ENCODE results near the gene KRT85. TPM values are rescaled to one million over a fixed set of nuclear protein-coding genes. Genes with fewer than 3 reads are reported as not detected.

The KRT85 gene
- total and polyA plus RNA-seq, 2 donors (not counting 1 experiment from before 2014, with no cell fraction given) = not detected

GRCh38 chr12:52385226-52385702 lies 18.0 kb upstream of the KRT85 start, which contains the start of gene KRT84:
Gene KRT84, minus strand, starts transcription at chr12:52385652. Its CDS starts 67 bp downstream, at chr12:52385585.
- Histone ChIP-seq H3K9ac (ENCODE audit: low read length) (no peak within 1 kb of the TSS), H3K4me3 (ENCODE audit: control extremely low read depth in 1 of 5, extremely low read depth in 1 of 5, insufficient read depth in 1 of 5, low read depth in 2 of 5, low read length in 4 of 5) (no peak within 1 kb of the TSS), H3K27ac (ENCODE audit: low read length in 2 of 2) (no peak within 1 kb of the TSS), H3K9me3 (ENCODE audit: control extremely low read depth in 1 of 3, control insufficient read depth in 2 of 3, insufficient read depth in 1 of 3, low read length in 2 of 3) (no peaks in the 10 kb centered on the region), H3K36me3 (replicated peaks in 1 of 2; ENCODE audit: control extremely low read depth in 1 of 2, control insufficient read depth in 1 of 2, extremely low read depth in 1 of 2, insufficient read depth in 2 of 2, low read length in 1 of 2) (no peaks in the 10 kb centered on the region), H3K79me2 (ENCODE audit: control insufficient read depth, insufficient read depth, low read length) (no peaks in the 10 kb centered on the region), H2AFZ (ENCODE audit: insufficient read depth, low read depth, low read length, poor library complexity, severe bottlenecking) (no peak within 1 kb of the TSS), H4K20me1 (ENCODE audit: control insufficient read depth, insufficient read depth, low read length, poor library complexity, severe bottlenecking) (no peaks in the 10 kb centered on the region), H3K27me3 (replicated peaks in 1 of 4; ENCODE audit: control extremely low read depth in 1 of 4, control insufficient read depth in 3 of 4, insufficient read depth in 4 of 4, low read length in 3 of 4) (peaks cover 0 to 12% (median 0%) of the 10 kb centered on the region in 4 experiments), H3K4me1 (ENCODE audit: control insufficient read depth in 2 of 2, insufficient read depth in 2 of 2, low read length in 2 of 2) (peaks cover 0 to 4% of the 10 kb centered on the region in 2 donors), H3K4me2 (replicated peaks; ENCODE audit: low read depth, low read length, poor library complexity, severe bottlenecking) (no peak within 1 kb of the TSS)
- intact Hi-C loops (cut with micrococcal nuclease) = no loop called here
- H3K4me3 Mint-ChIP-seq = no peak within 1 kb of the TSS
- no peaks in the 10 kb centered on the region for H3K9me3 Mint-ChIP-seq (ENCODE audit: insufficient read depth)
- POLR2A ChIA-PET = no interaction called here
- peaks cover 15% of the 10 kb centered on the region for H3K27me3 Mint-ChIP-seq
- CTCF ChIA-PET = no interaction called here
- H3K4me1 Mint-ChIP-seq = peaks cover 5% of the 10 kb centered on the region
- ATAC-seq (ENCODE audit: low read depth) = no peak
- WGBS (ENCODE audit: insufficient coverage) = 96% methylated on average over 11 of the region's 11 CpGs
- DNase-seq = no peak
- no peak for TF ChIP-seq EZH2 (IDR thresholded peaks at IDR 0.05; ENCODE audit: borderline replicate concordance, insufficient read depth, low read depth, low read length, poor library complexity, severe bottlenecking)
- TF ChIP-seq CTCF (IDR thresholded peaks at IDR 0.05) = no peak
- no peak within 1 kb of the TSS for H3K27ac Mint-ChIP-seq

GRCh38 chr12:52383331-52383730 lies 16.1 kb upstream of the KRT85 start:
- POLR2A ChIA-PET = no interaction called here
- H3K9me3 Mint-ChIP-seq (ENCODE audit: insufficient read depth) = no peaks in the 10 kb centered on the region
- TF ChIP-seq EZH2 (IDR thresholded peaks at IDR 0.05; ENCODE audit: borderline replicate concordance, insufficient read depth, low read depth, low read length, poor library complexity, severe bottlenecking) = no peak
- TF ChIP-seq CTCF (IDR thresholded peaks at IDR 0.05) = no peak
- Histone ChIP-seq H3K27ac (ENCODE audit: low read length in 2 of 2) (no peak overlapping the region), H4K20me1 (ENCODE audit: control insufficient read depth, insufficient read depth, low read length, poor library complexity, severe bottlenecking) (no peaks in the 10 kb centered on the region), H3K9ac (ENCODE audit: low read length) (no peak overlapping the region), H2AFZ (ENCODE audit: insufficient read depth, low read depth, low read length, poor library complexity, severe bottlenecking) (no peak overlapping the region), H3K4me3 (ENCODE audit: control extremely low read depth in 1 of 5, extremely low read depth in 1 of 5, insufficient read depth in 1 of 5, low read depth in 2 of 5, low read length in 4 of 5) (no peak overlapping the region), H3K4me2 (replicated peaks; ENCODE audit: low read depth, low read length, poor library complexity, severe bottlenecking) (no peak overlapping the region), H3K4me1 (ENCODE audit: control insufficient read depth in 2 of 2, insufficient read depth in 2 of 2, low read length in 2 of 2) (peaks cover 0 to 4% of the 10 kb centered on the region in 2 donors), H3K79me2 (ENCODE audit: control insufficient read depth, insufficient read depth, low read length) (no peaks in the 10 kb centered on the region), H3K9me3 (ENCODE audit: control extremely low read depth in 1 of 3, control insufficient read depth in 2 of 3, insufficient read depth in 1 of 3, low read length in 2 of 3) (no peaks in the 10 kb centered on the region), H3K27me3 (replicated peaks in 1 of 4; ENCODE audit: control extremely low read depth in 1 of 4, control insufficient read depth in 3 of 4, insufficient read depth in 4 of 4, low read length in 3 of 4) (peaks cover 0 to 11% (median 0%) of the 10 kb centered on the region in 4 experiments), H3K36me3 (replicated peaks in 1 of 2; ENCODE audit: control extremely low read depth in 1 of 2, control insufficient read depth in 1 of 2, extremely low read depth in 1 of 2, insufficient read depth in 2 of 2, low read length in 1 of 2) (no peaks in the 10 kb centered on the region)
- intact Hi-C loops (cut with micrococcal nuclease) = no loop called here
- peaks cover 5% of the 10 kb centered on the region for H3K4me1 Mint-ChIP-seq
- peaks cover 20% of the 10 kb centered on the region for H3K27me3 Mint-ChIP-seq
- H3K27ac Mint-ChIP-seq = no peak overlapping the region
- no peak for ATAC-seq (ENCODE audit: low read depth)
- 84% methylated on average over 3 of the region's 3 CpGs for WGBS (ENCODE audit: insufficient coverage)
- CTCF ChIA-PET = interaction anchor here (1.4 kb wide), 1 partner anchor 11 kb away, joined by 7 read pairs; no protein-coding TSS in a partner anchor
- no peak overlapping the region for H3K4me3 Mint-ChIP-seq
- DNase-seq = no peak

All from B cell (primary cell).